Muscle layer of duodenum (tissue), 2 donors: ENCODE measurements around the gene LIG4.

Experiments used
- H3K27ac ChIP-seq: one replicate; pipeline ENCODE4 v1.7.0; 2013; ENCODE audit warnings: mild to moderate bottlenecking, low read length
- H3K27me3 ChIP-seq: one replicate; pipeline ENCODE4 v1.7.0; 2013; ENCODE audit warnings: low read depth, mild to moderate bottlenecking, control low read depth, low read length
- H3K36me3 ChIP-seq, 2 donors: one replicate each; pipeline ENCODE4 v1.7.0; 2013; ENCODE audit warnings: low read length in 2 of 2, control low read depth in 1 of 2, mild to moderate bottlenecking in 1 of 2; ENCODE audit not compliant: insufficient read depth in 2 of 2, control insufficient read depth in 1 of 2
- H3K4me1 ChIP-seq, 2 donors: one replicate each; pipeline ENCODE4 v1.7.0; 2013; ENCODE audit warnings: low read length in 2 of 2, mild to moderate bottlenecking in 2 of 2, control low read depth in 1 of 2, moderate library complexity in 1 of 2; ENCODE audit not compliant: insufficient read depth in 2 of 2, control insufficient read depth in 1 of 2
- H3K4me3 ChIP-seq, 2 donors: one replicate each; pipeline ENCODE4 v1.7.0; 2013; ENCODE audit warnings: low read length in 2 of 2, low read depth in 1 of 2, mild to moderate bottlenecking in 1 of 2
- H3K9me3 ChIP-seq, 2 donors: one replicate each; pipeline ENCODE4 v1.7.0; 2013; ENCODE audit warnings: low read length in 2 of 2, control low read depth in 1 of 2, mild to moderate bottlenecking in 1 of 2; ENCODE audit not compliant: control insufficient read depth in 1 of 2
- donor health status: healthy.

Gene LIG4

GRCh38 chr13:108193806-108194205 lies 21.5 kb downstream of the LIG4 start:
- no peaks in the 10 kb centered on the region for H3K27me3 ChIP-seq
- no peak overlapping the region for H3K4me3 ChIP-seq
- peaks cover 0 to 10% of the 10 kb centered on the region in 2 donors for H3K9me3 ChIP-seq
- H3K36me3 ChIP-seq: no peaks in the 10 kb centered on the region
- no peak overlapping the region for H3K27ac ChIP-seq
- no peaks in the 10 kb centered on the region for H3K4me1 ChIP-seq

GRCh38 chr13:108190897-108191296 lies 24.4 kb downstream of the LIG4 start:
- no peaks in the 10 kb centered on the region for H3K4me1 ChIP-seq
- H3K9me3 ChIP-seq: peaks cover 0 to 10% of the 10 kb centered on the region in 2 donors
- no peak overlapping the region for H3K27ac ChIP-seq
- no peaks in the 10 kb centered on the region for H3K27me3 ChIP-seq
- no peaks in the 10 kb centered on the region for H3K36me3 ChIP-seq
- H3K4me3 ChIP-seq: no peak overlapping the region

GRCh38 chr13:108188260-108188659 lies 27.1 kb downstream of the LIG4 start:
- Histone ChIP-seq H3K27me3 (no peaks in the 10 kb centered on the region), H3K27ac (no peak overlapping the region), H3K4me3 (no peak overlapping the region), H3K4me1 (no peaks in the 10 kb centered on the region), H3K9me3 (no peaks in the 10 kb centered on the region), H3K36me3 (no peaks in the 10 kb centered on the region)

GRCh38 chr13:108185223-108185622 lies 30.1 kb downstream of the LIG4 start:
- H3K9me3 ChIP-seq: no peaks in the 10 kb centered on the region
- H3K27me3 ChIP-seq: no peaks in the 10 kb centered on the region
- no peak overlapping the region for H3K27ac ChIP-seq
- H3K4me3 ChIP-seq: no peak overlapping the region
- H3K4me1 ChIP-seq: no peaks in the 10 kb centered on the region
- no peaks in the 10 kb centered on the region for H3K36me3 ChIP-seq

- H3K27ac ChIP-seq: no peak overlapping the region
- H3K9me3 ChIP-seq: no peaks in the 10 kb centered on the region
- no peaks in the 10 kb centered on the region for H3K4me1 ChIP-seq
- no peaks in the 10 kb centered on the region for H3K27me3 ChIP-seq
- H3K36me3 ChIP-seq: no peaks in the 10 kb centered on the region
- H3K4me3 ChIP-seq: no peak overlapping the region
Measured at GRCh38 chr13:108182652-108183051, 32.7 kb downstream of the LIG4 start.

- Histone ChIP-seq H3K27ac (no peak overlapping the region), H3K36me3 (no peaks in the 10 kb centered on the region), H3K4me3 (no peak overlapping the region), H3K9me3 (peaks cover 0 to 4% of the 10 kb centered on the region in 2 donors), H3K27me3 (no peaks in the 10 kb centered on the region), H3K4me1 (no peaks in the 10 kb centered on the region)
Measured at GRCh38 chr13:108178078-108178477, 37.3 kb downstream of the LIG4 start.

- H3K36me3 ChIP-seq: no peaks in the 10 kb centered on the region
- H3K4me3 ChIP-seq: no peak overlapping the region
- no peak overlapping the region for H3K27ac ChIP-seq
- no peaks in the 10 kb centered on the region for H3K27me3 ChIP-seq
- peaks cover 0 to 13% of the 10 kb centered on the region in 2 donors for H3K9me3 ChIP-seq
- H3K4me1 ChIP-seq: no peaks in the 10 kb centered on the region
Measured at GRCh38 chr13:108176685-108177274, 38.6 kb downstream of the LIG4 start.

GRCh38 chr13:108168929-108169328 lies 46.4 kb downstream of the LIG4 start:
- H3K27ac ChIP-seq: no peak overlapping the region
- peaks cover 0 to 14% of the 10 kb centered on the region in 2 donors for H3K9me3 ChIP-seq
- no peaks in the 10 kb centered on the region for H3K4me1 ChIP-seq
- no peaks in the 10 kb centered on the region for H3K36me3 ChIP-seq
- H3K27me3 ChIP-seq: no peaks in the 10 kb centered on the region
- no peak overlapping the region for H3K4me3 ChIP-seq

GRCh38 chr13:108166078-108166477 lies 49.3 kb downstream of the LIG4 start:
- H3K27me3 ChIP-seq: no peaks in the 10 kb centered on the region
- H3K4me3 ChIP-seq: no peak overlapping the region
- no peaks in the 10 kb centered on the region for H3K36me3 ChIP-seq
- H3K9me3 ChIP-seq: peaks cover 0 to 5% of the 10 kb centered on the region in 2 donors
- H3K27ac ChIP-seq: no peak overlapping the region
- H3K4me1 ChIP-seq: no peaks in the 10 kb centered on the region

- no peaks in the 10 kb centered on the region for H3K9me3 ChIP-seq
- no peak overlapping the region for H3K4me3 ChIP-seq
- no peaks in the 10 kb centered on the region for H3K27me3 ChIP-seq
- H3K27ac ChIP-seq: no peak overlapping the region
- no peaks in the 10 kb centered on the region for H3K4me1 ChIP-seq
- H3K36me3 ChIP-seq: no peaks in the 10 kb centered on the region
Measured at GRCh38 chr13:108158746-108159145, 56.6 kb downstream of the LIG4 start.
